ENCODE measurements around the gene PTPRA.

- no peak for TF ChIP-seq CTCF (IDR thresholded peaks at IDR 0.05)
- no peak for TF ChIP-seq POLR2A (IDR thresholded peaks at IDR 0.05)
These were observed 204.4 kb downstream of the PTPRA start for GRCh38 chr20:3077618-3078134.
